Keratinocyte (primary cell): Measurements from ENCODE around the gene KIAA1958. TPM values are rescaled to one million over a fixed set of nuclear protein-coding genes. Genes with fewer than 3 reads are reported as not detected.

Experiments used
- DNase-seq: peaks from one replicate; pipeline ENCODE4 v3.0.0-alpha.2; 2011; ENCODE audit warnings: low read depth, missing footprints, low spot score
- FAIRE-seq: peaks from 2 replicates; lab custom pipeline; 2011; peaks lifted over from hg19 to GRCh38; lab: Jason Lieb, UNC
- H2AFZ ChIP-seq: 2 replicates; pipeline ENCODE4 v1.6.0; 2012; ENCODE audit warnings: low read length, control low read depth, inconsistent platforms; ENCODE audit not compliant: control insufficient read depth
- H3K27ac ChIP-seq: 2 replicates; pipeline ENCODE4 v1.5.1; 2011; ENCODE audit warnings: low read length; ENCODE audit not compliant: control insufficient read depth, insufficient read depth
- H3K27me3 ChIP-seq: 3 replicates; pipeline ENCODE4 v1.6.0; 2011; ENCODE audit warnings: low read length; ENCODE audit not compliant: control insufficient read depth, insufficient read depth; ENCODE audit errors: extremely low read depth
- H3K36me3 ChIP-seq, 2 experiments: 2 replicates in 1 of 2; 3 replicates in 1 of 2; pipeline ENCODE4 v1.5.1; 2011; ENCODE audit warnings: low read length in 2 of 2, mild to moderate bottlenecking in 1 of 2; ENCODE audit not compliant: control insufficient read depth in 2 of 2, insufficient read depth in 2 of 2; ENCODE audit errors: extremely low read depth in 1 of 2
- H3K4me1 ChIP-seq: 3 replicates; pipeline ENCODE4 v1.5.1; 2011; ENCODE audit warnings: low read length; ENCODE audit not compliant: control insufficient read depth, insufficient read depth; ENCODE audit errors: extremely low read depth
- H3K4me2 ChIP-seq: 3 replicates; pipeline ENCODE4 v1.6.0; 2011; ENCODE audit warnings: low read depth, low read length; ENCODE audit not compliant: control insufficient read depth, insufficient read depth; ENCODE audit errors: extremely low read depth
- H3K4me3 ChIP-seq, 3 experiments: fragments of 200-600 bp in 1 of 3; sonication (generic) in 1 of 3; 2 replicates in 2 of 3; 3 replicates in 1 of 3; pipeline ENCODE4 v1.5.1; 2011 to 2016; ENCODE audit warnings: low read length in 3 of 3, mild to moderate bottlenecking in 3 of 3, control low read depth in 2 of 3, inconsistent platforms in 1 of 3, low read depth in 1 of 3, mixed read lengths in 1 of 3, mixed run types in 1 of 3, moderate library complexity in 1 of 3; ENCODE audit not compliant: control insufficient read depth in 2 of 3, insufficient read depth in 2 of 3; ENCODE audit errors: extremely low read depth in 1 of 3
- H3K79me2 ChIP-seq: 2 replicates; pipeline ENCODE4 v1.6.0; 2012; ENCODE audit warnings: low read length; ENCODE audit not compliant: control insufficient read depth, insufficient read depth
- H3K9ac ChIP-seq: 3 replicates; pipeline ENCODE4 v1.6.0; 2011; ENCODE audit warnings: low read length; ENCODE audit not compliant: control insufficient read depth, insufficient read depth; ENCODE audit errors: extremely low read depth
- H3K9me1 ChIP-seq: 3 replicates; pipeline ENCODE4 v1.6.0; 2011; ENCODE audit warnings: low read length; ENCODE audit not compliant: control insufficient read depth, insufficient read depth; ENCODE audit errors: extremely low read depth
- H3K9me3 ChIP-seq: 2 replicates; pipeline ENCODE4 v1.5.1; 2012; ENCODE audit warnings: low read depth, low read length; ENCODE audit not compliant: control insufficient read depth
- H4K20me1 ChIP-seq: 3 replicates; pipeline ENCODE4 v1.6.0; 2011; ENCODE audit warnings: low read length; ENCODE audit not compliant: control insufficient read depth, insufficient read depth; ENCODE audit errors: extremely low read depth
- CTCF ChIP-seq, 3 experiments: IDR thresholded peaks in 1 of 3; conservative IDR thresholded peaks in 1 of 3; optimal IDR thresholded peaks in 1 of 3; 2 replicates in 2 of 3; 3 replicates in 1 of 3; pipeline versions ENCODE3 to v1.5.1; 2011; ENCODE audit warnings: low read length in 3 of 3, mild to moderate bottlenecking in 3 of 3, moderate library complexity in 2 of 3, control low read depth in 1 of 3, inconsistent platforms in 1 of 3; ENCODE audit not compliant: insufficient read depth in 2 of 3; ENCODE audit errors: extremely low read depth in 1 of 3
- EZH2 ChIP-seq: IDR thresholded peaks from one replicate; pipeline ENCODE4 v1.6.1; 2012; ENCODE audit warnings: inconsistent platforms, mild to moderate bottlenecking, low read length, moderate library complexity
- dilution Hi-C: fragments of 300-500 bp; cut with MboI; formaldehyde crosslinking; loops from one replicate; pipeline ENCODE4 v1.7.0; 2020; ENCODE audit warnings: low sequenced_read_pairs; ENCODE audit not compliant: extremely low pct_ligation_motif_present
- polyA plus RNA-seq, 5 experiments: library from polyadenylated mRNA; depleted of rRNA in 3 of 5; stranded (reverse) in 3 of 5; stranded (forward) in 1 of 5; unstranded in 1 of 5; fragments of >200 nt; gene quantifications; 1 replicate in 1 of 5; 2 replicates in 3 of 5; 3 replicates in 1 of 5; pipeline versions ENCODE4 v1.2.1 to v1.2.3, GENCODE V29; 2011 to 2012; ENCODE audit warnings: missing spikeins in 2 of 5, low read depth in 1 of 5, low replicate concordance in 1 of 5

Gene KIAA1958
- polyA plus RNA-seq, 1 donor (not counting 4 experiments of a cell fraction or from before 2014, with no cell fraction given), result 0.84 TPM

- no peak overlapping the region for H3K27ac ChIP-seq
- no peak overlapping the region for H3K9ac ChIP-seq
- dilution Hi-C loops, result no loop called here
- TF ChIP-seq CTCF (optimal IDR thresholded peaks at IDR 0.05 in 1 of 3, IDR thresholded peaks at IDR 0.05 in 1 of 3, conservative IDR thresholded peaks at IDR 0.05 in 1 of 3; ENCODE audit: extremely low read depth in 1 of 3, insufficient read depth in 2 of 3, low read length in 3 of 3) (no peak), EZH2 (no peak)
- no peaks in the 10 kb centered on the region for H3K36me3 ChIP-seq
- no peak overlapping the region for H2AFZ ChIP-seq
- H3K4me1 ChIP-seq, result no peaks in the 10 kb centered on the region
- DNase-seq, result no peak
- H3K9me3 ChIP-seq, result no peaks in the 10 kb centered on the region
- H3K4me3 ChIP-seq, result no peak overlapping the region
- no peaks in the 10 kb centered on the region for H3K79me2 ChIP-seq
- FAIRE-seq, result no peak
- no peaks in the 10 kb centered on the region for H3K27me3 ChIP-seq
- no peaks in the 10 kb centered on the region for H3K9me1 ChIP-seq
- H3K4me2 ChIP-seq, result no peak overlapping the region
- no peaks in the 10 kb centered on the region for H4K20me1 ChIP-seq
Observed at GRCh38 chr9:112604790-112605189, 118.2 kb downstream of the KIAA1958 start.

GRCh38 chr9:112605518-112605917, 118.9 kb downstream of the KIAA1958 start:
- no peaks in the 10 kb centered on the region for H3K9me3 ChIP-seq
- TF ChIP-seq EZH2, result no peak
- no peak for TF ChIP-seq CTCF (optimal IDR thresholded peaks at IDR 0.05 in 1 of 3, IDR thresholded peaks at IDR 0.05 in 1 of 3, conservative IDR thresholded peaks at IDR 0.05 in 1 of 3; ENCODE audit: extremely low read depth in 1 of 3, insufficient read depth in 2 of 3, low read length in 3 of 3)
- dilution Hi-C loops, result no loop called here
- H3K4me2 ChIP-seq, result no peak overlapping the region
- FAIRE-seq, result no peak
- H3K36me3 ChIP-seq, result no peaks in the 10 kb centered on the region
- no peak overlapping the region for H3K27ac ChIP-seq
- H3K79me2 ChIP-seq, result no peaks in the 10 kb centered on the region
- no peak overlapping the region for H3K9ac ChIP-seq
- no peaks in the 10 kb centered on the region for H4K20me1 ChIP-seq
- no peaks in the 10 kb centered on the region for H3K9me1 ChIP-seq
- no peak overlapping the region for H3K4me3 ChIP-seq
- no peaks in the 10 kb centered on the region for H3K27me3 ChIP-seq
- no peaks in the 10 kb centered on the region for H3K4me1 ChIP-seq
- no peak for DNase-seq
- H2AFZ ChIP-seq, result no peak overlapping the region
